SH-SY5Y (cell line): Measurements from ENCODE around the gene CEMIP.

Experiments
- GATA2 ChIP-seq: IDR thresholded peaks from 2 replicates; pipeline ENCODE4 v1.6.1; 2011; ENCODE audit warnings: mild to moderate bottlenecking, low read depth, low read length
- GATA3 ChIP-seq: IDR thresholded peaks from 2 replicates; pipeline ENCODE4 v1.6.1; 2011; ENCODE audit warnings: low read depth, mild to moderate bottlenecking, low read length, moderate library complexity

Gene CEMIP

DNA sequence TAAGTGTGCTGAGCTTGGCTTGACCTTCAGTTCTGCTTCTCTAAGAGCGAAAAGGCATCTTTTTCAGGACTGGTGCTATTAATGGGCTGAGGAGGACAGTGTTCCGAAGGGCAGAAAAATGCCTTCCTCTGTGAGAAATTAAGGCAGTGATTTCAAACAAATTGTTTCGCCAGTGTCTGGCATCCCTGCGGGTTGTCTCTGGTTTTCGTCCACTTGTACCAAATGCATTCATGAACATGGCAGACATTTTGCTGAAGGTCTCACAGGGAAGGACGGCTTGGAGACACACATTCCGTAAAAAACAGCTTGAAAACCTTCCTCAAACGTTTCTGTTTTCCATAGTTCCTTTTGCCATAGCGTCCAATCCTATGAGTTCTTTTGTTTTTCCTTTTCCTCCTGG is 57.1 kb downstream of the CEMIP start:
- no peak for TF ChIP-seq GATA2
- TF ChIP-seq GATA3, result no peak

DNA sequence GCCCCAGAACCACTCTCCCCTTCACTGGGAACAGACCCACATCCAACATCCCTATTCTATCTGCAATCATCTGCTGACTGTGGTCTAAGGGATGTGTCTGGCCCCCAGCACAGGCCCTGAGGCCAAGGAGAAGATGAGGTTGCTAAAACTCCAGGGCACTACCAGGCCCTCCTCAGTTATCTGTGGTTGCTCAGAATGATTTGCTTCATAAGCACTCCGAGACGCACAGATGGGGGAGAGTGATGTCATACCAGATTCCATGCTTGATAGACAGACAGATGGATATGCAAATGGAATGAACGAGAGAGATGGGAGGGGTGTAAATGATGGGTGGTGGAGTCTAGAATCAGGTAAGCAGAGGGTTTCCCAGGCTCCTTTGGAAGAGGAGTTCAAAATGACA is 57.8 kb downstream of the CEMIP start:
- TF ChIP-seq GATA2, result peak; percentile 21; the same call in 1 of the 2 replicates
- no peak; the same call in 1 of the 2 replicates for TF ChIP-seq GATA3

DNA sequence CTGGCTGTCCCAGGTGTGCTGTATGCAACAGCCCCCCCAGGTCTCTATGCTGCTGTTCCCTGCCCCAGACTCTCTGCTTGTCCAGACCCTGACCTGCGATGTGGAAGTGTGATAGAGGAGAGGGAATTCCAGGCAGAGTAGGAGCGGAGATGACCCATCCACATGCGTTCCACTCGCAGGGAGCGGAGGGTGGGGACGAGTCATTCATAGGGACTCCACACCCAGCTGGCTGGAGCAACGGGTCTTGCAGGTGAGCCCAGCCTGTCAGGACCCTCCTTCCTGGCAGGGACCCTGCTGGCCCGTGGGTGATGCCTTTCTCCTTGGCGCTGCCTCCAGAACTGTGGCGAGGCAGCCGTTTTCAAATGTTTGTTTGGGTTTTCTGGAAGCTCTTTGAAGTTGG is 58.8 kb downstream of the CEMIP start:
- TF ChIP-seq GATA2, result no peak
- TF ChIP-seq GATA3, result no peak

GRCh38 chr15:80838666-80839065 is 59.5 kb downstream of the CEMIP start:
- TF ChIP-seq GATA2 (no peak), GATA3 (no peak)

GRCh38 chr15:80839764-80840130 is 60.6 kb downstream of the CEMIP start:
- TF ChIP-seq GATA2 (no peak), GATA3 (no peak)

DNA sequence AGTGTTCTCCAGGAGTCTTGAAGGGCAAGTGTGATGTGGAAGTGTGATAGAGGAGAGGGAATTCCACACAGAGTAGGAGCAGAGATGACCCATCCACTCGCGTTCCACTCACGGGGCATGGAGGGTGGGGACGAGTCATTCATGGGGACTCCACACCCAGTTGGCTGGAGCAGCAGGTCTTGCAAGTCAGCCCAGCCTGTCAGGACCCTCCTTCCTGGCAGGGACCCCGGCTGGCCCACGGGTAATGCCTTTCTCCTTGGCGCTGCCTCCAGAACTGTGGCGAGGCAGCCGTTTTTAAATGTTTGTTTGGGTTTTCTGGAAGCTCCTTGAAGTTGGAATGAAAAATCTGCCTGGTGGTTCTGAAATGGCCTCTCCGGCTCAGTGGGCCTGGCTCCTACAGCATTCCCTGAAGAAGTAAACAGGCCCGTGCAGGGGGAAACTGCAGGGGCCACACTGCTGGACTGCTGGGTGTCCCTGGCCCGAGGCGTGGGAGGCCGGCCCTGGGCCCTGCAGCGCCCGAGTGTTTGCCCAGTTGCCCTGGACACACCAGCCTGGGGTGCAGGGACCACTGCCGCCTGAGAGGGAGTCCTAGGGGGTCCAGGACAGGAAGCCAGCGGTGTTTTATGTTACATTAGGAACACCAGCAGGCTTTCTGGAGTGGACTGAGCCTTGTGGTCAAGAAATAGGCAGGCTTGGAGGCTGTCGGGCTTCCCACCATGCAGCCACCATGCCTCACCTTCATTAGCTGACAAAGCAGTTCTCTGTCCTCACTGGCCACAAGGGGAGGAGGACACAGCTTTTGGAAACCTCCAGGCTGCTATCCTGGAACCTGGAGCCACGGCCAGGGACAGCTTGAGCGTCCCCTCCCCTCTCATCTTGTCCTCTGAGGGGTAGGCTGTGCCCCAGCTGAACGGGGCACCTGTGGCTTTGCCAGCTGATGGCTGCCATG is 61.3 kb downstream of the CEMIP start:
- no peak for TF ChIP-seq GATA2
- TF ChIP-seq GATA3, result no peak

GRCh38 chr15:80841541-80841940 is 62.4 kb downstream of the CEMIP start:
- TF ChIP-seq GATA2 (no peak), GATA3 (no peak)

DNA sequence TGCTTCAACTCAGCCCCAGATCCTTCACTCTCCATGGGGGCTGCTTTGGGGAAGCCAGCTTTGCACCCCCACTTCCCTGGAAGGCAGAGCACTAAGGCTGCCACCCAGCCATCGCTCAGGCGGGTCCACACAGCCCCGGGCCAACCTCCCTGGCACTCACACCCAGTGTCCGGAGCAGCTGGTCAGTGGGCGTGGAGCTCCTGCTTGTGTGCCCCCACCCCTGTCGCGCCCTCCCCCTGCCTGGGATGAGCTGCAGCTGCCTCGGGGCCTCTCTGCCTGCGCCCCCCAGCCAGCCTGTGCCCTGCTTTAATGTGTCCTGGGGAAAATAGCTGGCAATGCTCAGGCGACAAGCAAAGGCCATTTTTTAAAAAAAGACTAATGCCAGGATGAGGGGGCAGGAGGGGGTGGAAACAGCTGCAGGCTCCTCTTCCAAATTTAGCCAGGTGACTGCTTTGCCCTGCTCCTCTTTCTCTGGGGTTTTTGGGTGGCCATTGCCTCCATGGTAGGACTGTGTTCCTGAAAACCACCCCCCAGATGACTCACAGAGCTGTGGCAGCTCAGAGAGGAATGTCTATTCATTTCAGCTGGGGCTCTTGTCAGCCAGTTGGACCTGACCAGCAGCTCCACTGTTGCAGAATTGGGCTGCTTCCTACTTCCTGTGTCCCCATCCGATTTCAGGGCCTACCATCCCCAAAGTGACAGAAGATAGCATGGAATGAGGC is 65.0 kb downstream of the CEMIP start:
- TF ChIP-seq GATA2 (no peak), GATA3 (no peak)

GRCh38 chr15:80846031-80846815 is 67.1 kb downstream of the CEMIP start:
- no peak for TF ChIP-seq GATA3
- no peak for TF ChIP-seq GATA2

DNA sequence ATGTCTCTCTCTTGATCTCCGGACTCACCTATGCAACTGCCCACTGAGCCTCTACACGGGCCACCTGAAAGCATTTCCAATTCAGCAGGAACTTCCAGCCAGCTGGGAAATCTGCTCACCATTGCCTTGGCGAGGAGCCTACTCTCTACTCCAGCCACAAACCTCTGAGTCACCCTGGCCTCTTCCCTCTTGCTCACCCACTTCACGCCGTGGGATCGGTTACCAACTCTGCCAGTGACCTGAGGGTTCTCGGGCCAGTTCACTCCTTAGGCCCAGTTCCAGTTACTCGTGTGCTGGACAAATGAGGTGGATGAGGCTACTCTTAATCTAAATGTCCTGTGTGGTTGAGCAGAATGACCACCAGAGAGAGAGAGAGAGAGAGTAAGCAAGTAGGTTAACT is 70.1 kb downstream of the CEMIP start:
- TF ChIP-seq GATA2 (no peak), GATA3 (no peak)

- TF ChIP-seq GATA3 (no peak), GATA2 (no peak)
These were observed 71.8 kb downstream of the CEMIP start for GRCh38 chr15:80850941-80851451.

GRCh38 chr15:80852676-80853075 is 73.5 kb downstream of the CEMIP start:
- no peak for TF ChIP-seq GATA2
- TF ChIP-seq GATA3, result no peak

DNA sequence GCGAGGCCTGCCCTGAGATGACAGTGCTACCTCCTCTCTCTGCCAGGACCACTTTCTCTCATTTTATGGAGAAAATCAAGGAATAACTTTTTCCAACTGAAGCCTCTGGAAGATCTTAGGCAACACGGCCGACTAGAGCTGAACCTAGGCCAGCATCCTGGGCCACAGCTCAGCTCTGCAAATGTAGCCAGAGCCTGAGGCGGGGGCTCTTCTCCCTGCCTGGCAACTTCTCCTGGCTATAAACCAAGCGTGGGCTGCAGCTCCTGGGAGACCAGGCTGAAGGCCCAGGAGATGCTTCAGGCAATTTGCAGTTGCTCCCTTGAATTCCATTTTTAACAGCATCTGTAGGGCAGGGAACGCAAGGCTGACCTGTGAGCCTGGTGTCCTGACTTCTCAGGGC is 74.9 kb downstream of the CEMIP start:
- TF ChIP-seq GATA3 (no peak), GATA2 (no peak)

DNA sequence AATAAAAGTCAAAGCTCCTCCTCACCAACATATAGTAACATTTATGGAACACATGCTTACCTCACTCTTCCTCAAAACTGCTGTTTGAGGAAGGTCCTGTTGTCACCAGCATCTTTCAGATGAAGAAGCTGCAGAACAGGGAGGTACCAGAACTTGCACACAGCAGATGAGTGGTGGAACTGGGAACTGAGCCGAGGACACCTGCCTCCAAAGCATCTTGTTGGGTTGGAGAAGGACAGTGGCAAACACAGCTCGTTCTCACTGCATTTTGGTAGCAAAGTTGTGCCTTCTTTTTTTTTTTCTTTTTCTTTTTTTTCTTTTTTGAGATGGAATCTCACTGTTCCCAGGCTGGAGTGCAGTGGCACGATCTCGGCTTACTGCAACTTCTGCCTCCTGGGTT is 76.0 kb downstream of the CEMIP start:
- no peak for TF ChIP-seq GATA2
